PC-3 (cell line): ENCODE measurements around the gene RERE.

Experiments
- CTCF ChIP-seq: fragments of 300-600 bp; sonication (generic); conservative IDR thresholded peaks from 2 replicates; pipeline ENCODE4 v1.5.1; 2017; ENCODE audit warnings: antibody characterized with exemption, low read depth, mild to moderate bottlenecking, low read length
- EZH2 ChIP-seq: fragments of 300-600 bp; sonication (generic); IDR thresholded peaks from one replicate; pipeline ENCODE4 v1.6.1; 2017; ENCODE audit warnings: antibody characterized with exemption, mild to moderate bottlenecking, low read length; ENCODE audit not compliant: unreplicated experiment

- TF ChIP-seq CTCF (no peak), EZH2 (no peak)
Observed at GRCh38 chr1:8367571-8368194, 449.8 kb downstream of the RERE start.
